Measurements from ENCODE around the gene YY1. TPM values are rescaled to one million over a fixed set of nuclear protein-coding genes. Genes with fewer than 3 reads are reported as not detected.
"Not testable (repeated sequence)": the region's sequence is repeated elsewhere in the genome, so short reads cannot be mapped to it uniquely, and the experiment has no call there.

Gene YY1
- total and polyA plus RNA-seq, 2 experiments from 2014 or later: 32.6 to 58.5 TPM

DNA sequence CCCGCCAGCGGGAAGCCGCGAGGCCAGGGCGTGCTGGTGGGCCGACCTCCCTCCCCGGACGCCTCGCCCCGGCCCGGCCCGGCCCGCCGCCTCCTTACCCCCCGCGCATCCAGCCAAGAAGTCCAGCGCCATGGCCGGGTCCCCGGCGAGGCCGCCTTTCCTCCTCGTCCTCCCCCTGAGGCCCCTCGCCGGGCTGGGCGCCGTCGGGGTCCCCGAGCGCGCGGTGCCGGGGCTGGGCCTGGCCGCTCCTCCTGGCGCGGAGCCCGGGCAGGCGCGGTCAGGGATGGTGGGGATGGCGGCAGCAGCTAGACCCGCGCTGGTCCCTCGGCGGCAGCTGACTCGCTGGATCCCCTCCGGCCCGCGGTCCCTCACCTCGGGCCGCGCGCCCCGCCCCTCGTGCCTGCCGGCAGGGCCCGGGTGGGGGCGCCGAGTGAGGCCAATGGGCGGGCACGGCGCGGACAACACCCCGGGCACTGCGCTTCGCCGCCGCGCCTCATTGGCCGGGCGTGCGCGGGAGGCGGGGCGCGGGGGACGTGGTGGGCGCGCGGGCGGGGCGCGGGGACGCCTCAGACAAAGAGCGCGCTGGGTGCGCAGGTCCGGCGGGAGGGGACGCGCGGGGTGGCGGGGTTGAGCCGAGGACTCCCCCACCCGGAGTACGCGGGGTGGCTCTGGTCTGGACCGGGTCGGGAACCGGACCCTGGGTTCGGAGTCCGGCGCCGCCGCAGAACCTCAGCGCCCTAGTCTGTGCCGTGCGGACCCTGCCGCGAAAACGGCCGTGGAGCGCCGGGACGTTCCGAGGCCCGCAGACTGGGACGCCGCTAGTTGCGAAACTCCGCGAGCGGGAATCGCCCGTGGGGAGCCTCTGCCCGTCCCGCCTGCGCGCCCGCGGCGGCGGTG, 67.4 kb downstream of the YY1 start, which contains the start of gene SLC25A29:
TSS of gene SLC25A29 (minus strand) at position 344 of the 897 bp plus-strand sequence. CDS start at position 132, 212 bp downstream.
- WGBS (ENCODE audit: low lambda C conversion rate, missing lambda C conversion rate): under 1% methylated on average over 67 of the region's 131 CpGs

DNA sequence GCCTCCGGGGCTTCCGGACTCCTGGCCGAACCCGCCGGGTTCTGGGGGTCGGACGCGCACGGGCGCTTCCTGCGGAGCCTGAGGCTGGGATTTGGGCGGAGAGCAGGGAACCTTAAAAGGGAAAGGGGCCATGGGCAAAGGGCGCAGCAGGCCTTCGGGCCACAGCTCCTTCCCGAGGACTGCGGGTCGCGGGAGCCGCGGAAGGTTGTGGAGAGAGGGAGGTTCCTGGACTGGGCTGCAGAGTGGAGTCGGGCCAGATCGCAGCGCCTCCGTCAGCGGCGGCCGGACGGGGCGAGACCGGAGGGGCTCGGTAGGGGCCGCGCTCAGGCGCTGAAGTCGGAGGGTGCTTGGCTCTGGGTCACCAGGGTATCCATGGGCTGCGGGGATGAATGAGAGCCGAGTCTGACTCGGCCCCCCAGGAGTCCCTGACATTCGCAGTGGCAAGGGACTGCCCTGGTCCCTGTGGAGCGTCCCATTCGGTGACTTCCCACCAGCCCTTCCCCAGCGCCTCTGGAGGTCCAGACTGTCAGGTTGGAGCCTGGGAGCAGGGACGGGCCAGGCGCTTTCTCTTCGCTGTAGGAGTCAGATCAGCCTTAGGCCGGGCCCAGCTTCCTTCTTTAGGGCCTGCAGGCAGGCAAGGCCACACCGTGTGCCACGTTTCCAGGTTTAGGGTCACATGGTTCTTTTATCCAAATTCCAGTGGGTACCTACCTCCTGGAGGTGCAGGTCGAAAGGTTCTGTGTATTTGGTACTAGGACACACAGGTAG, 68.2 kb downstream of the YY1 start:
- peaks cover 58% of the 10 kb centered on the region for H3K79me2 ChIP-seq
- peak overlapping the region; percentile 96 for H3K4me2 ChIP-seq
- H3K27me3 ChIP-seq: no peaks in the 10 kb centered on the region
- peak overlapping the region; percentile 87 for H3K27ac ChIP-seq
- 3% methylated on average over 48 of the region's 49 CpGs for WGBS (ENCODE audit: low lambda C conversion rate, missing lambda C conversion rate)
- H3K4me3 ChIP-seq: peak overlapping the region; percentile 99
- H3K4me1 ChIP-seq (ENCODE audit: insufficient read depth): peaks cover 17% of the 10 kb centered on the region
- no peaks in the 10 kb centered on the region for H3K9me2 ChIP-seq (replicated peaks; ENCODE audit: insufficient read depth)
- TF ChIP-seq EZH2phosphoT487 (IDR thresholded peaks at IDR 0.05; ENCODE audit: low read depth, severe bottlenecking, unreplicated experiment) (no peak), EZH2 (IDR thresholded peaks at IDR 0.05; ENCODE audit: borderline replicate concordance) (no peak)
- TF ChIP-seq, protein P1, sequence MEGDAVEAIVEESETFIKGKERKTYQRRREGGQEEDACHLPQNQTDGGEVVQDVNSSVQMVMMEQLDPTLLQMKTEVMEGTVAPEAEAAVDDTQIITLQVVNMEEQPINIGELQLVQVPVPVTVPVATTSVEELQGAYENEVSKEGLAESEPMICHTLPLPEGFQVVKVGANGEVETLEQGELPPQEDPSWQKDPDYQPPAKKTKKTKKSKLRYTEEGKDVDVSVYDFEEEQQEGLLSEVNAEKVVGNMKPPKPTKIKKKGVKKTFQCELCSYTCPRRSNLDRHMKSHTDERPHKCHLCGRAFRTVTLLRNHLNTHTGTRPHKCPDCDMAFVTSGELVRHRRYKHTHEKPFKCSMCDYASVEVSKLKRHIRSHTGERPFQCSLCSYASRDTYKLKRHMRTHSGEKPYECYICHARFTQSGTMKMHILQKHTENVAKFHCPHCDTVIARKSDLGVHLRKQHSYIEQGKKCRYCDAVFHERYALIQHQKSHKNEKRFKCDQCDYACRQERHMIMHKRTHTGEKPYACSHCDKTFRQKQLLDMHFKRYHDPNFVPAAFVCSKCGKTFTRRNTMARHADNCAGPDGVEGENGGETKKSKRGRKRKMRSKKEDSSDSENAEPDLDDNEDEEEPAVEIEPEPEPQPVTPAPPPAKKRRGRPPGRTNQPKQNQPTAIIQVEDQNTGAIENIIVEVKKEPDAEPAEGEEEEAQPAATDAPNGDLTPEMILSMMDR (IDR thresholded peaks at IDR 0.05; ENCODE audit: poor library complexity): no peak
- DNase-seq (ENCODE audit: low spot score): peak; percentile 52
- H4K20me1 ChIP-seq (ENCODE audit: insufficient read depth, poor library complexity, severe bottlenecking): peaks cover 11% of the 10 kb centered on the region
- peak overlapping the region; percentile 98 for H2AFZ ChIP-seq
- H3K9me3 ChIP-seq (ENCODE audit: low read depth): no peaks in the 10 kb centered on the region
- H3K36me3 ChIP-seq (replicated peaks; ENCODE audit: insufficient read depth, low read depth): no peaks in the 10 kb centered on the region

More for the DNA sequence above, 67.4 kb downstream of the YY1 start, which contains the start of gene SLC25A29:
- Histone ChIP-seq H3K9me3 (ENCODE audit: low read depth) (no peaks in the 10 kb centered on the region), H3K79me2 (peaks cover 67% of the 10 kb centered on the region), H3K36me3 (replicated peaks; ENCODE audit: insufficient read depth, low read depth) (no peaks in the 10 kb centered on the region), H3K4me3 (peak within 1 kb of the TSS; percentile 99), H3K4me2 (peak within 1 kb of the TSS; percentile 96), H4K20me1 (ENCODE audit: insufficient read depth, poor library complexity, severe bottlenecking) (peaks cover 11% of the 10 kb centered on the region), H2AFZ (peak within 1 kb of the TSS; percentile 98), H3K27ac (peak within 1 kb of the TSS; percentile 87), H3K27me3 (no peaks in the 10 kb centered on the region), H3K4me1 (ENCODE audit: insufficient read depth) (peaks cover 12% of the 10 kb centered on the region), H3K9me2 (replicated peaks; ENCODE audit: insufficient read depth) (no peaks in the 10 kb centered on the region)
- no peak for TF ChIP-seq EZH2phosphoT487 (IDR thresholded peaks at IDR 0.05; ENCODE audit: low read depth, severe bottlenecking, unreplicated experiment)
- TF ChIP-seq, protein P1 (IDR thresholded peaks at IDR 0.05; ENCODE audit: poor library complexity): no peak
- DNase-seq (ENCODE audit: low spot score): peak; percentile 95

DNA sequence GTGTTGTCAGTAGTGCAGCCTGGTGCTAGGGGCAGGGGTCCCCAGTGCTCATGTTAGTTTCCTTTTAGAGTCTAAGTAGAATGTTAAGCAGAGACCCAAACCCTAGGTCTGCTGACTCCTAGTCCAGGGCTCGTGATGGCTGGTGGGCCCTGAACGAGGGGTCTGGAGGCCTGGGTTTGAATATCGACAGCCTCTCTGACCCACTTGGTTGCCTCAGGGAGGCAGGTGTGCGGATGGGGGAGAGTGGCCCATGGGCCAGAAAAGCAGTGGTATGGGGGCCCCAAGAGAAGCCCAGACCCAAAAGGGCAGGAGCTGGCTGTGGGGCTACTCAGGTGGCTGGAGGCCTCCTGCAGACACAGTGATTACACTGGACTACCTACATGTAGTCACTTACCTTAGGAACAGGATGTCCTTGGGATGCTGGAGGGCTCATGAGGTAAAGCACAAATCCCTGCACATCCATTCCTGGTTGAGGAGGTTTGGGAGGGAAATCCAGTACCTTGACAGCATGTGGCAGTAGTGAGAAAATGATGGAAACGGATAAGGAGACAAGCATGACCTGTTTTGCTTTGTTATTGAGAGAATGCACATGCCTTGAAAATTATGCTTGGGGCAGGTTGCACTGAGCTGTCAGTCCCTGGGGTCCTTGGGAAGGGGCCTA, 69.0 kb downstream of the YY1 start:
- no peak overlapping the region for H3K27ac ChIP-seq
- H3K4me2 ChIP-seq: peak overlapping the region; percentile 96
- H3K79me2 ChIP-seq: peaks cover 51% of the 10 kb centered on the region
- TF ChIP-seq EZH2phosphoT487 (IDR thresholded peaks at IDR 0.05; ENCODE audit: low read depth, severe bottlenecking, unreplicated experiment): no peak
- TF ChIP-seq, protein P1 (IDR thresholded peaks at IDR 0.05; ENCODE audit: poor library complexity): no peak
- H3K27me3 ChIP-seq: no peaks in the 10 kb centered on the region
- WGBS (ENCODE audit: low lambda C conversion rate, missing lambda C conversion rate): 74% methylated on average over 5 of the region's 5 CpGs
- H3K9me2 ChIP-seq (replicated peaks; ENCODE audit: insufficient read depth): no peaks in the 10 kb centered on the region
- DNase-seq (ENCODE audit: low spot score): no peak
- H3K36me3 ChIP-seq (replicated peaks; ENCODE audit: insufficient read depth, low read depth): no peaks in the 10 kb centered on the region
- peak overlapping the region; percentile 99 for H3K4me3 ChIP-seq
- H3K4me1 ChIP-seq (ENCODE audit: insufficient read depth): peaks cover 23% of the 10 kb centered on the region
- H2AFZ ChIP-seq: no peak overlapping the region
- peaks cover 11% of the 10 kb centered on the region for H4K20me1 ChIP-seq (ENCODE audit: insufficient read depth, poor library complexity, severe bottlenecking)
- H3K9me3 ChIP-seq (ENCODE audit: low read depth): no peaks in the 10 kb centered on the region

DNA sequence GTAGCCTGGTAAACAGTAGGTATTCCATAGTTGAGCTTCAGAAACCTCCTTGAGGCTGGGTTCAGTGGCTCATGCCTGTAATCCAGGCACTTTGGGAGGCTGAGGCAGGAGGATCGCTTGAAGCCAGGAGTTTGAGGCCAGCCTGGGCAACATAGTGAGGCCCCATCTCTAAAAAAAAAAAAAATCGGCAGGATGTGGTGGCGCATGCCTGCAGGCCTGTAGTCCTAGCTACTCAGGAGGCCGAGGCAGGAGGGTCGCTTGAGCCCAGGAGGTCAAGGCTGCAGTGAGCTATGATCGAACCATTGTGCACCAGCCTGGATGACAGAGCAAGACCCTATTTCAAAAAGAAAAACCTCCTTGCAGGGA, 69.5 kb downstream of the YY1 start:
- H3K9me3 ChIP-seq (ENCODE audit: low read depth); H3K9me2 ChIP-seq (replicated peaks; ENCODE audit: insufficient read depth); H3K4me3 ChIP-seq; H3K27me3 ChIP-seq; H2AFZ ChIP-seq; H3K36me3 ChIP-seq (replicated peaks; ENCODE audit: insufficient read depth, low read depth); DNase-seq (ENCODE audit: low spot score); H3K27ac ChIP-seq: not testable (repeated sequence)
- 96% methylated on average over 6 of the region's 6 CpGs for WGBS (ENCODE audit: low lambda C conversion rate, missing lambda C conversion rate)
- H3K4me1 ChIP-seq (ENCODE audit: insufficient read depth): peaks cover 23% of the 10 kb centered on the region
- H3K4me2 ChIP-seq: peak overlapping the region; percentile 96
- H3K79me2 ChIP-seq: peaks cover 46% of the 10 kb centered on the region
- H4K20me1 ChIP-seq (ENCODE audit: insufficient read depth, poor library complexity, severe bottlenecking): peaks cover 11% of the 10 kb centered on the region
